Inflammatory macrophage (primary cell): ENCODE data around the gene IKBKE.
"Not testable (repeated sequence)": the region's sequence is repeated elsewhere in the genome, so short reads cannot be mapped to it uniquely, and the experiment has no call there.

Source experiments
- DNase-seq, 2 donors: peaks; one replicate each; pipeline ENCODE4 v3.0.0-alpha.2; 2020 to 2022

The IKBKE gene

GRCh38 chr1:206476058-206476457 is 5.8 kb downstream of the IKBKE start:
- no peak for DNase-seq

GRCh38 chr1:206476591-206476990 is 6.3 kb downstream of the IKBKE start:
- no peak for DNase-seq

GRCh38 chr1:206477110-206477509 is 6.8 kb downstream of the IKBKE start:
- no peak for DNase-seq

- no peak for DNase-seq
Observed at GRCh38 chr1:206477581-206478380, 7.5 kb downstream of the IKBKE start.

- DNase-seq = no peak
Observed at GRCh38 chr1:206478746-206479145, 8.5 kb downstream of the IKBKE start.

- DNase-seq = peak; percentile 73 to 79
Observed at GRCh38 chr1:206479183-206480125, 9.2 kb downstream of the IKBKE start.

GRCh38 chr1:206480211-206480610 is 9.9 kb downstream of the IKBKE start:
- DNase-seq = no peak

- DNase-seq = no peak
Observed at GRCh38 chr1:206482611-206483010, 12.3 kb downstream of the IKBKE start.

GRCh38 chr1:206483864-206484263 is 13.6 kb downstream of the IKBKE start:
- DNase-seq = not testable (repeated sequence)

- DNase-seq = no peak
Observed at GRCh38 chr1:206484901-206485300, 14.6 kb downstream of the IKBKE start.

GRCh38 chr1:206486995-206487788 is 16.9 kb downstream of the IKBKE start:
- DNase-seq = peak; percentile 61 to 73

GRCh38 chr1:206487970-206488369 is 17.7 kb downstream of the IKBKE start:
- DNase-seq = no peak

- DNase-seq = peak; percentile 36 to 60
Observed at GRCh38 chr1:206488466-206488865, 18.2 kb downstream of the IKBKE start.

- DNase-seq = peak; percentile 62 to 67
Observed at GRCh38 chr1:206489980-206490770, 19.9 kb downstream of the IKBKE start.

GRCh38 chr1:206490771-206491405 is 20.6 kb downstream of the IKBKE start:
- no peak for DNase-seq

GRCh38 chr1:206491616-206492015 is 21.3 kb downstream of the IKBKE start:
- no peak for DNase-seq

GRCh38 chr1:206492589-206492988 is 22.3 kb downstream of the IKBKE start:
- DNase-seq = no peak

GRCh38 chr1:206493279-206493678 is 23.0 kb downstream of the IKBKE start:
- no peak for DNase-seq

GRCh38 chr1:206495011-206495461 is 24.8 kb downstream of the IKBKE start:
- no peak for DNase-seq

GRCh38 chr1:206495493-206496046 is 25.3 kb downstream of the IKBKE start:
- DNase-seq = no peak
